HCT116 (cell line): ENCODE results near the gene ODAPH. TPM values are rescaled to one million over a fixed set of nuclear protein-coding genes. Genes with fewer than 3 reads are reported as not detected.

Experiments used
- ATAC-seq: fragments of 200-7000 bp; cut with Tn5 transposase; 2 replicates; pipeline ENCODE4 v1.9.1; 2020; ENCODE audit warnings: mild to moderate bottlenecking, moderate library complexity
- BruUV-seq: library from RNA; stranded (reverse); fragments of 400-500 nt; replicated peaks from 2 replicates; lab custom pipeline; 2021; lab: Mats Ljungman, UMichigan
- CTCF ChIA-PET: fragments of 300-600 bp; sonication (Branson Sonifier 250); formaldehyde crosslinking; loops from one replicate; lab custom pipeline; 2021; ENCODE audit warnings: antibody characterized with exemption; lab: Charles Lee
- POLR2A ChIA-PET: fragments of 300-600, 350-600 bp; sonication (Branson Sonifier 250); formaldehyde crosslinking; loops from one replicate; lab custom pipeline; 2021; ENCODE audit warnings: antibody characterized with exemption; lab: Charles Lee
- RAD21 ChIA-PET, 2 experiments: fragments of 300-600 bp; sonication (Branson Sonifier 250); formaldehyde crosslinking; loops; one replicate each; lab custom pipeline; 2023; ENCODE audit warnings: low total read pairs in 2 of 2; ENCODE audit not compliant: uncharacterized antibody in 2 of 2, unreplicated experiment in 2 of 2, low non-redundant PET in 1 of 2; lab: Charles Lee
- DNase-seq: peaks from one replicate; pipeline ENCODE4 v3.0.0-alpha.2; 2010; ENCODE audit warnings: low read depth, low spot score
- H2AFZ ChIP-seq: fragments of 200-600 bp; shearing (Covaris generic), sonication (generic); 2 replicates; pipeline ENCODE4 v1.6.1; 2017; ENCODE audit warnings: low read depth, mixed run types, mixed read lengths, antibody characterized with exemption, low read length; ENCODE audit not compliant: poor library complexity, severe bottlenecking
- H3K27ac ChIP-seq: 2 replicates; pipeline ENCODE4 v1.5.1; 2012; ENCODE audit warnings: low read depth, low read length
- H3K27me3 ChIP-seq: fragments of 200-600 bp; sonication (generic); 2 replicates; pipeline ENCODE4 v1.6.1; 2016; ENCODE audit warnings: mixed run types, low read length, mixed read lengths; ENCODE audit not compliant: insufficient read depth
- H3K36me3 ChIP-seq, 2 experiments: fragments of 200-500 bp in 1 of 2; fragments of 200-600 bp in 1 of 2; sonication (Bioruptor generic) in 1 of 2; sonication (generic) in 1 of 2; 2 replicates each; pipeline versions ENCODE4 v1.5.1 to v1.6.1; 2014 to 2016; ENCODE audit warnings: low read length in 2 of 2, inconsistent platforms in 1 of 2, mixed read lengths in 1 of 2, mixed run types in 1 of 2; ENCODE audit not compliant: insufficient read depth in 2 of 2, control insufficient read depth in 1 of 2
- H3K4me1 ChIP-seq, 2 experiments: fragments of 200-600 bp in 1 of 2; sonication (generic) in 1 of 2; 2 replicates each; pipeline versions ENCODE4 v1.5.1 to v1.6.1; 2012 to 2017; ENCODE audit warnings: low read length in 2 of 2, inconsistent platforms in 1 of 2, mild to moderate bottlenecking in 1 of 2, mixed read lengths in 1 of 2, mixed run types in 1 of 2, moderate library complexity in 1 of 2; ENCODE audit not compliant: insufficient read depth in 2 of 2, control insufficient read depth in 1 of 2
- H3K4me2 ChIP-seq: fragments of 200-600 bp; sonication (generic); 2 replicates; pipeline ENCODE4 v1.6.1; 2017; ENCODE audit warnings: mixed run types, low read length, mixed read lengths
- H3K4me3 ChIP-seq, 2 experiments: fragments of 200-600 bp in 1 of 2; sonication (generic) in 1 of 2; replicated peaks in 1 of 2; 2 replicates each; pipeline ENCODE4 v1.5.1; 2011 to 2016; ENCODE audit warnings: low read length in 2 of 2, control low read depth in 1 of 2, low read depth in 1 of 2, mild to moderate bottlenecking in 1 of 2, mixed read lengths in 1 of 2, mixed run types in 1 of 2
- H3K79me2 ChIP-seq: fragments of 200-600 bp; sonication (generic); 2 replicates; pipeline ENCODE4 v1.6.1; 2017; ENCODE audit warnings: mild to moderate bottlenecking, mixed run types, low read length, moderate library complexity, mixed read lengths; ENCODE audit not compliant: insufficient read depth
- H3K9ac ChIP-seq: fragments of 200-600 bp; sonication (generic); 2 replicates; pipeline ENCODE4 v1.6.1; 2016; ENCODE audit warnings: low read length, mixed read lengths
- H3K9me2 ChIP-seq: fragments of 200-600 bp; sonication (generic), shearing (Covaris generic); 2 replicates; pipeline ENCODE4 v1.6.1; 2017; ENCODE audit warnings: mixed run types, mild to moderate bottlenecking, moderate library complexity; ENCODE audit not compliant: insufficient read depth
- H3K9me3 ChIP-seq, 2 experiments: fragments of 200-500 bp in 1 of 2; fragments of 200-600 bp in 1 of 2; sonication (Bioruptor generic) in 1 of 2; sonication (generic) in 1 of 2; 2 replicates each; pipeline ENCODE4 v1.6.1; 2014 to 2017; ENCODE audit warnings: low read length in 2 of 2, mixed read lengths in 2 of 2, inconsistent platforms in 1 of 2, low read depth in 1 of 2, mild to moderate bottlenecking in 1 of 2, mixed run types in 1 of 2, moderate library complexity in 1 of 2; ENCODE audit not compliant: control insufficient read depth in 1 of 2, insufficient read depth in 1 of 2
- H4K20me1 ChIP-seq: fragments of 200-600 bp; sonication (generic), shearing (Covaris generic); 2 replicates; pipeline ENCODE4 v1.6.1; 2017; ENCODE audit warnings: mixed run types, mild to moderate bottlenecking, moderate library complexity; ENCODE audit not compliant: insufficient read depth
- ELF1 ChIP-seq: IDR thresholded peaks from 2 replicates; pipeline ENCODE4 v1.6.1; 2012; ENCODE audit warnings: low read depth, borderline replicate concordance
- EZH2phosphoT487 ChIP-seq: fragments of 200-600 bp; IDR thresholded peaks from 2 replicates; pipeline ENCODE4 v1.6.1; 2018; ENCODE audit warnings: antibody characterized with exemption, borderline replicate concordance
- FOSL1 ChIP-seq: IDR thresholded peaks from 2 replicates; pipeline ENCODE4 v1.6.1; 2012; ENCODE audit warnings: low read depth
- JUND ChIP-seq: IDR thresholded peaks from 2 replicates; pipeline ENCODE4 v1.6.1; 2012
- POLR2A ChIP-seq: IDR thresholded peaks from 2 replicates; pipeline ENCODE4 v1.7.0; 2011; ENCODE audit warnings: borderline replicate concordance; ENCODE audit not compliant: insufficient read depth, insufficient read length; ENCODE audit errors: extremely low read depth
- REST ChIP-seq: IDR thresholded peaks from 2 replicates; pipeline ENCODE4 v1.6.1; 2012; ENCODE audit warnings: low read depth
- SP1 ChIP-seq: IDR thresholded peaks from 2 replicates; pipeline ENCODE4 v1.6.1; 2012; ENCODE audit warnings: low read depth
- ZFX ChIP-seq: fragments of 450-650 bp; IDR thresholded peaks from 2 replicates; pipeline ENCODE4 v1.6.1; 2017
- ZNF274 ChIP-seq: fragments of 200-500 bp; sonication (Bioruptor generic); IDR thresholded peaks from 2 replicates; pipeline ENCODE4 v1.6.1; 2014; ENCODE audit warnings: mild to moderate bottlenecking, low read depth, low read length, inconsistent platforms
- intact Hi-C: fragments of 100-400 bp; cut with micrococcal nuclease; formaldehyde crosslinking; loops from 2 replicates; pipeline ENCODE4 v1.10.0; 2022
- total RNA-seq: library from RNA; stranded (reverse); gene quantifications from one replicate; pipeline ENCODE4 v1.2.1, GENCODE V29; 2021; ENCODE audit not compliant: unreplicated experiment
- TF ChIP-seq, protein P1 (sequence below), 3 experiments: fragments of 200-600 bp in 1 of 3; sonication (generic) in 1 of 3; IDR thresholded peaks in 2 of 3; conservative IDR thresholded peaks in 1 of 3; 2 replicates each; pipeline ENCODE4 v1.5.1; 2012 to 2017; ENCODE audit warnings: low read depth in 2 of 3, low read length in 2 of 3, antibody characterized with exemption in 1 of 3, borderline replicate concordance in 1 of 3, control low read depth in 1 of 3, mild to moderate bottlenecking in 1 of 3, mixed read lengths in 1 of 3, mixed run types in 1 of 3, moderate library complexity in 1 of 3; ENCODE audit not compliant: insufficient read depth in 1 of 3

The ODAPH gene
- total RNA-seq, 1 experiment from 2014 or later: not detected

DNA sequence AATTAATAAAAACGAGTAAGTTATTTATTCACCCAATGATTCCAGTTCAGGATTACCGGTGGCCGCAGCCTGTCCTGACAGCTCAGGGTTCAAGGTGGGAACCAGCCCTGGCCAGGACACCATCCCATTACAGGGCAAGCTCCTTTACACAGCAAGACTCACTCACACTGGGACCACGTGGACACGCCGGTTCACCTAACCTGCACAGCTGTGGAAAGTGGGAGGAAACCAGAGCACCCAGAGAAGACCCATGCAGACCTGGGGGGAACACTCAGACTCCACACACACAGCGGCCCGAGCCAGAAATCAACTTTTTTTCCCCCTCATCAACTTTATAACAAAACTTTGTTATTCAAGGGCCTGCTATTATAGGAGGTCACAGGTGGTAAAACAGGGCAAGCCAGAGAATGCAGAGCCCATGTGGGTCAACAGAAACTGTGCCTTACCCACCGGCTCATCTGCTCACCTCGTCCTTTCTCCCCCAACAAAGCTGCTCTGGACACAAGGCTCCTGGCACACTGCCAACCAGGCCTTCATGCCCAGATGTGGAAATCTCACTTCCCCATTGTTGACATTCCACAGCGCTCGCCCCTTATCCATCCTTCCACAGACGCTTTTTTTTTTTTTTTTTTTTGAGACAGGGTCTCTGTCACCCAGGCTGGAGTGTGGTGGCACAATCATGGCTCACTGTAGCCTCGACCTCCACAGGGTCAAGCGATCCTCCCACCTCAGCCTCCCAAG, 8.0 kb upstream of the ODAPH start:
- Histone ChIP-seq H3K27me3 (no peaks in the 10 kb centered on the region), H3K36me3 (no peaks in the 10 kb centered on the region), H3K4me3 (no peak overlapping the region), H3K9me3 (no peaks in the 10 kb centered on the region), H4K20me1 (no peaks in the 10 kb centered on the region), H3K4me2 (no peak overlapping the region), H2AFZ (no peak overlapping the region), H3K9ac (no peak overlapping the region), H3K9me2 (no peaks in the 10 kb centered on the region), H3K79me2 (no peaks in the 10 kb centered on the region), H3K27ac (no peak overlapping the region), H3K4me1 (peaks cover 0 to 2% of the 10 kb centered on the region in 2 experiments; a peak in 1 of 4 replicates)
- ChIA-PET POLR2A (interaction anchor here (0.7 kb wide), 1 partner anchor 20 kb away, joined by 3 read pairs; no protein-coding TSS in a partner anchor), CTCF (no interaction called here), RAD21 (no interaction called here)
- no peak for ATAC-seq
- TF ChIP-seq ZFX (no peak), ELF1 (no peak), ZNF274 (no peak), SP1 (no peak), POLR2A (no peak), FOSL1 (no peak), JUND (no peak), EZH2phosphoT487 (no peak), REST (no peak)
- TF ChIP-seq, protein P1, sequence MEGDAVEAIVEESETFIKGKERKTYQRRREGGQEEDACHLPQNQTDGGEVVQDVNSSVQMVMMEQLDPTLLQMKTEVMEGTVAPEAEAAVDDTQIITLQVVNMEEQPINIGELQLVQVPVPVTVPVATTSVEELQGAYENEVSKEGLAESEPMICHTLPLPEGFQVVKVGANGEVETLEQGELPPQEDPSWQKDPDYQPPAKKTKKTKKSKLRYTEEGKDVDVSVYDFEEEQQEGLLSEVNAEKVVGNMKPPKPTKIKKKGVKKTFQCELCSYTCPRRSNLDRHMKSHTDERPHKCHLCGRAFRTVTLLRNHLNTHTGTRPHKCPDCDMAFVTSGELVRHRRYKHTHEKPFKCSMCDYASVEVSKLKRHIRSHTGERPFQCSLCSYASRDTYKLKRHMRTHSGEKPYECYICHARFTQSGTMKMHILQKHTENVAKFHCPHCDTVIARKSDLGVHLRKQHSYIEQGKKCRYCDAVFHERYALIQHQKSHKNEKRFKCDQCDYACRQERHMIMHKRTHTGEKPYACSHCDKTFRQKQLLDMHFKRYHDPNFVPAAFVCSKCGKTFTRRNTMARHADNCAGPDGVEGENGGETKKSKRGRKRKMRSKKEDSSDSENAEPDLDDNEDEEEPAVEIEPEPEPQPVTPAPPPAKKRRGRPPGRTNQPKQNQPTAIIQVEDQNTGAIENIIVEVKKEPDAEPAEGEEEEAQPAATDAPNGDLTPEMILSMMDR (IDR thresholded peaks at IDR 0.05 in 2 of 3, conservative IDR thresholded peaks at IDR 0.05 in 1 of 3; ENCODE audit: borderline replicate concordance in 1 of 3, insufficient read depth in 1 of 3, low read depth in 2 of 3, low read length in 2 of 3): no peak
- intact Hi-C loops: no loop called here
- BruUV-seq: no TSS peak
- DNase-seq: no peak
